Dermis lymphatic vessel endothelial cell (primary cell): Measurements from ENCODE around the gene MYO1A. TPM values are rescaled to one million over a fixed set of nuclear protein-coding genes. Genes with fewer than 3 reads are reported as not detected.

Experiments
- total RNA-seq: library from RNA; depleted of rRNA; stranded (reverse); fragments of >200 nt; gene quantifications from 2 replicates; pipeline ENCODE4 v1.2.1, GENCODE V29; 2014

Gene MYO1A
- total RNA-seq: not detected in 2 replicates

DNA sequence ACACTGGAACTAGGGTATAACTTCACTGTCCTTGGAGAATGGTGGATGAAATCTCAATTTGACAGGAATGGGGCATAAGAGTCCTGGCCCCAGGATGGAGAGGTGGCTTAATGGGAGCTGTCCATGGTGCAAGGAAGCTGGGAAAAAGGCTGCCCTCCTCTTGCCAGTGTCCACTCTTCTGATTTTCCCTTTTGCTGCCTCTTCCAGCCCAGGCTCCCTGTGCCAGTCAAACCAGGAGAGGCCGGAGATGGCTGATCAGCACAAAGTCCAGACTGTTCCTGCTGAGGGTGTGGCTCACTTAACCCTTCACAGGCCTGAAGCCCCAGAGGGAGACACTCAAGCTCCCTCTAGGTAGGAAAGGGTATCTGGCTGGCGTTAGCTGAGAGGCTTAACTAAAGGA is at the start of gene MYO1A:
TSS of gene MYO1A (minus strand) at position 240 of the 400 bp plus-strand sequence. CDS start 1,806 bp downstream, outside the sequence.

DNA sequence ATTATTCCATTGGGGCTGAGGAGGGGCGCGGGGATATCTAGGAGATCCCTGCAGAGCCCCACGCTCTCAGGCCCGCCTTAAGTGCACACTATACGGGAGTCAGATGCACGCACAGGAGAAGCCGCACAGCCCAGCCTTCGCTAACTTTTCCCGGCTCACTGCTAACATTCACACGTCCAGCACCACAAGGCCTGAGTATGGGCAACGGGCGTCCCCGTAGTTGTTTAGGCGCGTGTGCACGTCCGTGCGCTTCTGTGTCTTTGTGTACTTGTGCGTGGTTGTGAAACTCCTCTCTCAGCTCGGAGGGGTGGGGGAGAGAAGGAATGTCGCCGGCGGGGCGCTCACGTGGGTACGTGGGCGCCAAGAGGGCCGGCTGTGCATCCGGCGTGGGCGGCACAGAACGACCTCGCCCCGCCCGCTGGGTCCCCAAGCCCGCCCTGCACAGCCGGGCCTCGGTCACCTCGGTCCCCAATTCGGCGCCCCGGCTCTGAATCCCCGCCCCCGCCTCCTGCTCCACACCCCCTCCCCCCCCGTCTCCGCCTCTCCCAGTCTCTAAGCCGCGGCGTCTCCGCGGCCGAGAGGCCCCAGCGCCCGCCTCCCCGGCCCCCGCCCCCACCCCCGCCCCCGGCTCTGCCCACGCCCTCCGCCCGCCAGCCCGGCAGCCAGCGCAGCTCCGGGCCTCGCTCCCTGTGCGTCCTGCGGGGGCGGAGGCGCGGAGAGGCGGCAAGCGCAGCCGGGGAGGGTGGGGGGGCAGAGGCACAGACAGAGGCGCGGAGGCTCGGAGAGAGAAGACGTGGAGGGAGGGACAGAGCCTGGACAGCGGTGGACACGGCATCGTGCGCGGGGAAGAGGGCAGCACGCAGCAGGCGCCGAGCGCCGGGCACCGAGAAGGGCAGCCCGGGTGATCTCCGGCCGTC is 38.7 kb upstream of the MYO1A start, which contains the start of gene NAB2:
TSS of gene NAB2 (plus strand) at position 761 of the 917 bp plus-strand sequence. CDS start 158 bp downstream, outside the sequence.

DNA sequence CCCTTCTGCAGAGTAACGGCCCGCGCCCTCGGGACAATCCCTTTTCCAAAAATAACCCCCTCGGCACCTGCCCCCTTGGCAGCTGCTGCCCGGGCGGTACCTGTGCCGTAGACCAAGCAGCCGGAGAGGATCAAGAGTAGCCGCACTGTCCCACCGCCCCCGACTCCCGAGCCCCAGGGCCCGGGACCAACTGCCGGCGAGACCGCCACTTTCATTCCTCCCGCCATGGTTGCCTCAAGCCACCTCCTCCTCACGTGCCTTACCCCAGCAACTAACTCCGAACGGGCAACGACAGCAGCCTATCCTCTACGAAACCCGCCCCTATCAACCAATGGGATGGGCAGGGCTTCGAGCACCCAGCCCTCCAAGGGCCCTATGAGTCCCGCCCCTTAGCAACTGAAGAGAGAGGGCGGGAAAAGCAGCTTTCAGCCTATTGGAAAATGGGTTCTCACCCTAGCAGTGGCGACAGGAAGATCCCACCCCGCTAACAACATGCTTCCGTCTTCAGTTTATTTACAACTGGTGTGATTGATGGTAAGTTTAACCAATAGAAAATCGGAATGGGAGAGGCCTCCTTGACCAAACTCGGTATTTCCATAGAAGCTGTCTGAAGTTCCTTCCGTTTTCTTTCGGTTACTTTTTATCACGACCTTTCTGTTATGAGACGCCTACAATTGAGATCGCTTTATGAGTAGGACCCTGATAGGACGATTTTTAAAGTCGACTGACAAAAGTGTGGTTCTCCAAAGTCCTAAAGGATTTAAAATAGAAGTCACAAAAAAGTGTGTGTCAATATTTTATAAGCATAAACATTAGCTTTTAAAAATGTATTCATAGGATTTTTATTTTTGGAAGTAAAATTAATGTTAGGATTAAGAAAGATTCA is 28.8 kb upstream of the MYO1A start, which contains the start of gene NEMP1:
TSS of gene NEMP1 (minus strand) at position 273 of the 886 bp plus-strand sequence. CDS start at position 227, 46 bp downstream.

DNA sequence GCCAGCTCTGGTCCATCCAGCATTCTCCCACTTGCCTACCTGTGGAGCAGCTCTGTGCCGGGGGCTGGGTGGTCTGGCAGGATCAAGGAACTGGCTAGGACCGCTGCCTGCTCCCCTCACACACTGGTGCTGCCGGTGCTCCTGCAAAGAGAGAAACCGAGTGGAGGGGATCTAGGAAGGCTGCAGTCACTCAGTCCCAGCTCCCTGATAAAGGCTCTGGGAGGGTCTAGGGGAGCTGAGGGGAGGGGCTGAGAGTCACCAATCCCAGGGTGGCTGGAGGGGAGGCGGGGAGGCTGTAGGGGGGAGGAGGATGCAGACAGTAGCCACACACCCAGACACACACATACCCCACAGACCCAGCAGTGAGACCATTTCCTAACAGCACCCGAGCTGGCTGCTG is 33.6 kb downstream of the MYO1A start, which contains the start of gene TAC3:
TSS of gene TAC3 (minus strand) at position 182 of the 400 bp plus-strand sequence. CDS start 732 bp downstream, outside the sequence.

DNA sequence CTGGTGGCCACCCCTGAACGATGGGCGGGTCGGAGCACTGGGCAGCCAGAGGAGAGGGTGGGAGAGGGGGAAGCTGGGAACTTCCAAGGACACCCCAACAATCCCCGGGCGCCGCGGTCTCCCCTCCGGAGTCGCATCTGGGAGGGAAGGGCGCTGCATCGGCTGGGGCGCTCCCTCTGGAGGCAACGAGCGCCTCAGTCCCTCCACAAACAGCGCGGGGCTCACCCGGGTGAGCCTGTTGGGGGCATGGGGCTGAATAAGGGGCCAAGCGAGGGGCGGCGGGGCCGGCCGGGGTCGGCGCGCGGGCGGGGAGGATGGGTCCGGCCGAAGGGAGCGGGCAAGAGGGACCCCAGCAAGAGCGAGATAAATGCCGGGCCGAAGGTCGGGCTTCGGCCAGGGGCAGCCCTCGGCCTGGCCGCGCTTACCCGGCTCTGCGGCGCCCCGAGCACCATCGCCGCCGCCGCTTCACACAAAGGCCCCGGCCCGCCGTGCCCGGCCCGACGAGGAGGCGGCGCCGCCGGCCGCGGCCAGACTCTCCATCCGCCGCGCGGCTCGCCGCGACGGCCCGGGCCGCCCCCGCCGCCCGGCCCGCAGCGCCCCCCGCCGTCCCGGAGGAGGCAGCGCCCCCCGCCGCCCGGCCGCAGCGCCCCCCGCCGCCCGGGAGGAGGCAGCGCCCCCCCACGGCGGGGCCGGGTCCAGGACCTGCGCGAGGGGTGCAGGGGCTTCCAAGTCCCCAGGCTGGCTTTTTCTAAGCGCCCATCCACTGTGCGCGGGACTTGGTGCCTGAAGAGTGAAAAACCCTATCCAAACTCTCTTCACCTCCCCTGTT is 43.7 kb downstream of the MYO1A start, which contains the start of gene ZBTB39:
TSS of gene ZBTB39 (minus strand) at position 567 of the 829 bp plus-strand sequence. CDS start 1,629 bp downstream, outside the sequence.

Other genes with a start within 250 kb of the MYO1A start
- gene SDR9C7, start 115.7 kb downstream of the MYO1A start, total RNA-seq: not detected in 2 replicates
- 0.09 TPM in 1 of 2 replicates, not detected in the other for gene RDH16, start 92.5 kb downstream of the MYO1A start, total RNA-seq
- 7.3 and 12.6 TPM in 2 replicates for gene ZBTB39, start 43.6 kb downstream of the MYO1A start, total RNA-seq
- not detected in 2 replicates for gene TAC3, start 33.6 kb downstream of the MYO1A start, total RNA-seq
- 3.1 and 3.9 TPM in 2 replicates for gene NEMP1, start 28.7 kb upstream of the MYO1A start, total RNA-seq
- 8.9 and 11.7 TPM in 2 replicates for gene NAB2, start 39.0 kb upstream of the MYO1A start, total RNA-seq
- gene STAT6, start 61.2 kb upstream of the MYO1A start, total RNA-seq: 0.69 and 5.4 TPM in 2 replicates
- 0.52 and 1.2 TPM in 2 replicates for gene LRP1, start 78.4 kb upstream of the MYO1A start, total RNA-seq
- not detected in 2 replicates for gene LRP1-AS, start 97.5 kb upstream of the MYO1A start, total RNA-seq
- gene NXPH4, start 166.7 kb upstream of the MYO1A start, total RNA-seq: under 0.01 TPM in 1 of 2 replicates, not detected in the other
- 118 and 133 TPM in 2 replicates for gene SHMT2, start 179.6 kb upstream of the MYO1A start, total RNA-seq
- 0.11 and 0.34 TPM in 2 replicates for gene STAC3, start 201.1 kb upstream of the MYO1A start, total RNA-seq